ENCODE measurements around the gene PRMT2. TPM values are rescaled to one million over a fixed set of nuclear protein-coding genes. Genes with fewer than 3 reads are reported as not detected.

The PRMT2 gene
- total RNA-seq, 4 donors from 2014 or later: 102 to 113 (median 107) TPM

- TF ChIP-seq CTCF (IDR thresholded peaks at IDR 0.05): no peak
- no peak for TF ChIP-seq POLR2A (IDR thresholded peaks at IDR 0.05)
- no peak for TF ChIP-seq POLR2AphosphoS5 (IDR thresholded peaks at IDR 0.05)
- TF ChIP-seq EP300 (IDR thresholded peaks at IDR 0.05): no peak
Observed at GRCh38 chr21:46633566-46633965, 1.9 kb upstream of the PRMT2 start.

GRCh38 chr21:46634427-46634826, 1.0 kb upstream of the PRMT2 start:
- TF ChIP-seq POLR2AphosphoS5 (IDR thresholded peaks at IDR 0.05): no peak
- no peak for TF ChIP-seq POLR2A (IDR thresholded peaks at IDR 0.05)
- no peak for TF ChIP-seq EP300 (IDR thresholded peaks at IDR 0.05)
- no peak for TF ChIP-seq CTCF (IDR thresholded peaks at IDR 0.05)
- H3K4me1 ChIP-seq: peaks cover 47% of the 10 kb centered on the region
- 88% methylated on average over 8 of the region's 8 CpGs for WGBS
- DNase-seq (ENCODE audit: low spot score in 2 of 2): no peak
- H3K36me3 ChIP-seq: no peaks in the 10 kb centered on the region
- H3K27ac ChIP-seq: peak overlapping the region; percentile 98
- no peaks in the 10 kb centered on the region for H3K9me3 ChIP-seq
- H3K27me3 ChIP-seq: peaks cover 3% of the 10 kb centered on the region
- H3K4me3 ChIP-seq: peak overlapping the region; percentile 90

More at GRCh38 chr21:46633566-46633965, 1.9 kb upstream of the PRMT2 start:
- Histone ChIP-seq H3K4me3 (no peak overlapping the region), H3K27me3 (peaks cover 3% of the 10 kb centered on the region), H3K36me3 (no peaks in the 10 kb centered on the region), H3K27ac (no peak overlapping the region), H3K4me1 (peaks cover 39% of the 10 kb centered on the region), H3K9me3 (no peaks in the 10 kb centered on the region)
- no peak for DNase-seq (ENCODE audit: low spot score in 2 of 2)
- 91% methylated on average over 5 of the region's 5 CpGs for WGBS

GRCh38 chr21:46634966-46635323, 529 bp upstream of the PRMT2 start:
- peaks cover 52% of the 10 kb centered on the region for H3K4me1 ChIP-seq
- peak in 1 of 2 donors; percentile 22 for TF ChIP-seq CTCF (IDR thresholded peaks at IDR 0.05)
- TF ChIP-seq POLR2AphosphoS5 (IDR thresholded peaks at IDR 0.05): no peak
- TF ChIP-seq POLR2A (IDR thresholded peaks at IDR 0.05): no peak
- no peak for TF ChIP-seq EP300 (IDR thresholded peaks at IDR 0.05)
- H3K4me3 ChIP-seq: peak overlapping the region; percentile 90
- no peak for DNase-seq (ENCODE audit: low spot score in 2 of 2)
- no peaks in the 10 kb centered on the region for H3K36me3 ChIP-seq
- H3K27ac ChIP-seq: peak overlapping the region; percentile 98
- H3K9me3 ChIP-seq: no peaks in the 10 kb centered on the region
- WGBS: under 1% methylated on average over 10 of the region's 14 CpGs
- H3K27me3 ChIP-seq: no peaks in the 10 kb centered on the region

GRCh38 chr21:46636181-46636512, 673 bp downstream of the PRMT2 start:
- H3K4me3 ChIP-seq: peak overlapping the region; percentile 90
- TF ChIP-seq POLR2A (IDR thresholded peaks at IDR 0.05): no peak
- no peak for TF ChIP-seq EP300 (IDR thresholded peaks at IDR 0.05)
- no peak for TF ChIP-seq POLR2AphosphoS5 (IDR thresholded peaks at IDR 0.05)
- no peak for TF ChIP-seq CTCF (IDR thresholded peaks at IDR 0.05)
- WGBS: 5% methylated on average over 8 of the region's 8 CpGs

GRCh38 chr21:46636550-46637285, 1.2 kb downstream of the PRMT2 start:
- peak overlapping the region; percentile 98 for H3K27ac ChIP-seq
- 28% methylated on average over 7 of the region's 7 CpGs for WGBS
- H3K27me3 ChIP-seq: no peaks in the 10 kb centered on the region

More at GRCh38 chr21:46636181-46636512, 673 bp downstream of the PRMT2 start:
- Histone ChIP-seq H3K9me3 (no peaks in the 10 kb centered on the region), H3K27me3 (no peaks in the 10 kb centered on the region), H3K36me3 (peaks cover 4% of the 10 kb centered on the region), H3K4me1 (peaks cover 55% of the 10 kb centered on the region), H3K27ac (peak overlapping the region; percentile 98)
- DNase-seq (ENCODE audit: low spot score in 2 of 2): no peak

More at GRCh38 chr21:46636550-46637285, 1.2 kb downstream of the PRMT2 start:
- Histone ChIP-seq H3K36me3 (peaks cover 10% of the 10 kb centered on the region), H3K4me3 (peak overlapping the region; percentile 90), H3K4me1 (peaks cover 55% of the 10 kb centered on the region), H3K9me3 (no peaks in the 10 kb centered on the region)
- no peak for TF ChIP-seq POLR2AphosphoS5 (IDR thresholded peaks at IDR 0.05)
- TF ChIP-seq POLR2A (IDR thresholded peaks at IDR 0.05): no peak
- no peak for TF ChIP-seq CTCF (IDR thresholded peaks at IDR 0.05)
- no peak for TF ChIP-seq EP300 (IDR thresholded peaks at IDR 0.05)
- no peak for DNase-seq (ENCODE audit: low spot score in 2 of 2)
